Measurements from ENCODE around the gene NFATC2. TPM values are rescaled to one million over a fixed set of nuclear protein-coding genes. Genes with fewer than 3 reads are reported as not detected.

Gene NFATC2
- total RNA-seq, 2 experiments from 2014 or later, result 32.5 to 33.2 TPM

DNA sequence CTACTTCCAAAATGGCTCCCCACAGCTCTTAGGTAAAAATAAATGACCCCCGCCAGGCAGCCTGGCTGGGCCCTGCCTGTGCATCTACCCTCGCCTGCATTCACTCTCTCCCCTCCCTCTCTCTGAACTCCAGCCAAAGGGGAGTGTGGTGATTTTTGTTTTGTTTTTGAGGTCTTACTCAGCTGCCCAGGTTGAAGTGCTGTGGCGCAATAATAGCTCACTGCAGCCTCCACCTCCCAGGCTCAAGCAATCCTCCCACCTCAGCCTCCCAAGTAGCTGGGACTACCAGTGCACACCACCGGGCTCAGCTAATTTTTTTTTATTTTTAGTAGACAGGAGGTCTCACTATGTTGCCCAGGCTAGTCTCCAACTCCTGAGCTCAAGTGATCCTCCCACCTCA, 15.8 kb downstream of the NFATC2 start:
- Histone ChIP-seq H3K9me3 (ENCODE audit: control insufficient read depth in 1 of 2, insufficient read depth in 1 of 2, low read length in 2 of 2) (no peaks in the 10 kb centered on the region), H3K27ac (ENCODE audit: low read depth in 1 of 2, low read length in 2 of 2) (peak overlapping the region in 1 of 2 donors; percentile 46), H3K4me3 (ENCODE audit: low read length) (no peak overlapping the region), H3K27me3 (ENCODE audit: control insufficient read depth in 1 of 2, insufficient read depth in 2 of 2, low read length in 2 of 2) (no peaks in the 10 kb centered on the region), H3K36me3 (ENCODE audit: insufficient read depth, low read length) (peaks cover 26% of the 10 kb centered on the region), H3K4me1 (ENCODE audit: insufficient read depth, low read length) (peaks cover 78% of the 10 kb centered on the region)
- ChIA-PET POLR2A (interaction anchor here (1.4 to 1.7 kb wide), 3 partner anchors 12 to 14 kb away, joined by 4 read pairs; no protein-coding TSS in a partner anchor), CTCF (interaction anchor here (1.9 kb wide), 1 partner anchor 26 kb away, joined by 6 read pairs; no protein-coding TSS in a partner anchor)
- H3K9me3 Mint-ChIP-seq, result no peaks in the 10 kb centered on the region
- intact Hi-C loops (cut with DNase I, micrococcal nuclease), result no loop called here
- H3K4me1 Mint-ChIP-seq (ENCODE audit: low read depth), result peaks cover 86% of the 10 kb centered on the region
- H3K27ac Mint-ChIP-seq, result peak overlapping the region; percentile 88
- TF ChIP-seq CTCF (IDR thresholded peaks at IDR 0.05), result no peak
- DNase-seq (no peak), ATAC-seq (ENCODE audit: poor library complexity) (no peak)
- H3K27me3 Mint-ChIP-seq, result no peaks in the 10 kb centered on the region
- H3K36me3 Mint-ChIP-seq (ENCODE audit: low read depth), result peaks cover 35% of the 10 kb centered on the region
- no peak overlapping the region for H3K4me3 Mint-ChIP-seq

DNA sequence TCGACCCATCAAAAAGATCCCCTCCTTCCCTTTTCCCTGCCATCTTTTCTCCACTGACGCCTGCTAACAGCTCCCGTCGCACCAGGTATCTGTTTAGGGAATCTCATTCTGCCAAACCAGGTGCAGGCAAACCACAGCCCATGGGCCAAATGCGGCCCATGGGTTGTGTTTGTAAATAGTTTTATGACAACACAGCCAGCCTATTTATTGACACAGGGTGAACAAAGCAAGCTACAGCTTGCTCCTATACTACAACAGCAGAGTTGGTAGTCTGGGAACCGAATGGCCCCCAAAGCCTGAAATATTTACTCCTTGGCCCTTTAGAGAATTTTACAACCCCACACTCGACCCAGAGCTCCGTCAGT, 16.4 kb downstream of the NFATC2 start:
- H3K4me3 Mint-ChIP-seq, result peak overlapping the region; percentile 77
- peak overlapping the region; percentile 88 for H3K27ac Mint-ChIP-seq
- H3K4me1 Mint-ChIP-seq (ENCODE audit: low read depth), result peaks cover 83% of the 10 kb centered on the region
- H3K27me3 Mint-ChIP-seq, result no peaks in the 10 kb centered on the region
- Histone ChIP-seq H3K27ac (ENCODE audit: low read depth in 1 of 2, low read length in 2 of 2) (peak overlapping the region; percentile 44 to 46), H3K4me1 (ENCODE audit: insufficient read depth, low read length) (peaks cover 72% of the 10 kb centered on the region), H3K4me3 (ENCODE audit: low read length) (peak overlapping the region; percentile 27), H3K27me3 (ENCODE audit: control insufficient read depth in 1 of 2, insufficient read depth in 2 of 2, low read length in 2 of 2) (no peaks in the 10 kb centered on the region), H3K36me3 (ENCODE audit: insufficient read depth, low read length) (peaks cover 28% of the 10 kb centered on the region), H3K9me3 (ENCODE audit: control insufficient read depth in 1 of 2, insufficient read depth in 1 of 2, low read length in 2 of 2) (no peaks in the 10 kb centered on the region)
- H3K36me3 Mint-ChIP-seq (ENCODE audit: low read depth), result peaks cover 39% of the 10 kb centered on the region
- ATAC-seq (ENCODE audit: poor library complexity) (no peak), DNase-seq (no peak)
- H3K9me3 Mint-ChIP-seq, result no peaks in the 10 kb centered on the region
- POLR2A ChIA-PET, result interaction anchor here (0.6 to 1.6 kb wide), 5 partner anchors 8 to 32 kb away, joined by 3 to 10 read pairs (median 4); no protein-coding TSS in a partner anchor
- CTCF ChIA-PET, result interaction anchor here (1.9 kb wide), 1 partner anchor 25 kb away, joined by 6 read pairs; no protein-coding TSS in a partner anchor
- no peak for TF ChIP-seq CTCF (IDR thresholded peaks at IDR 0.05)
- intact Hi-C loops (cut with DNase I, micrococcal nuclease), result no loop called here

DNA sequence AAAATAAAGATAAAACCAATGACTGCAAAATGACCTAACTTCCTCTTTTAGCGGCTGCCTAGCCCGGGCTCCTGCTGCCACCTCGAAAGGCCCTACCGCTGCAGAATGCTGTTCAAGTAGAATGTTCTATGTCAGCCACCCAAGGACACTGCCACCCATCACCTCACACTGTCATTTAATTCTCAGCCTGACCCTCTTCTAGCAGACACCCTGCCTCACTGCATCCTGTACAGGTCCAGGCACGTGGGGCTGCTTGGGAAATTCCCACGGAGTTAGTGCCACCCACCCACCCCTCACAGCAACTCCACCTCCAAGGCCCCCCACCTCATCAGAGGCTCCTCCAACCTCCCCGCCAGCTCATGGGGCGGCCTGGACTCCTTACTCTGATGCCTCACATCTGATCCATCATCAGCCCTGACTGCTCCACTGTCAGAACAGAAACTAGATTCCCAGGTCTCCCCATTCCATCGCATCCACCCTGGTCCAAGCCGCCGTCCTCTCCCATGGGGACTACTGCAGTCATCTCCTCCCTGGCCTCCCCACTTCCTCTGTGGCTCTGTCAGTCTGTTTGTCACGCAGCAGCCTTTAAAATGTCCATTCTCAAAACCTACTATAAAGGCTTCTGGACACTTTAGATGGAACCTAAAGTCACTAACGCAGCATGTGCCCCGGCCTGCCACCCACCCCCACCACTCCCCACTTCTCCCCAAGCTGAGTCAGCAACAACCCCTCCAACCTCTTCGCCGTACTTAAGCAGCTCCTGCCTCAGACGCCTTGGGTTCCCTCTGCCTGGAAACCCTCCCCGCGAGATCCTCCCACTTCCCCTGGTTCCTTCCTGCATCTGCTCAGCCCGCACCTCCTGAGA, 17.0 kb downstream of the NFATC2 start:
- H3K9me3 ChIP-seq (ENCODE audit: control insufficient read depth in 1 of 2, insufficient read depth in 1 of 2, low read length in 2 of 2), result no peaks in the 10 kb centered on the region
- H3K36me3 Mint-ChIP-seq (ENCODE audit: low read depth), result peaks cover 44% of the 10 kb centered on the region
- DNase-seq (peak in 8 of 14 experiments; percentile 22 to 78 (median 40)), ATAC-seq (ENCODE audit: poor library complexity) (peak; percentile 32)
- H3K27me3 ChIP-seq (ENCODE audit: control insufficient read depth in 1 of 2, insufficient read depth in 2 of 2, low read length in 2 of 2), result no peaks in the 10 kb centered on the region
- H3K4me1 ChIP-seq (ENCODE audit: insufficient read depth, low read length), result peaks cover 66% of the 10 kb centered on the region
- H3K4me3 Mint-ChIP-seq, result peak overlapping the region; percentile 77
- intact Hi-C loops (cut with DNase I, micrococcal nuclease), result no loop called here
- H3K4me3 ChIP-seq (ENCODE audit: low read length), result peak overlapping the region; percentile 27
- POLR2A ChIA-PET, result interaction anchor here (0.6 to 1.6 kb wide), 4 partner anchors 8 to 31 kb away, joined by 3 to 10 read pairs (median 4); no protein-coding TSS in a partner anchor
- H3K27ac Mint-ChIP-seq, result peak overlapping the region; percentile 88
- H3K4me1 Mint-ChIP-seq (ENCODE audit: low read depth), result peaks cover 77% of the 10 kb centered on the region
- H3K9me3 Mint-ChIP-seq, result no peaks in the 10 kb centered on the region
- TF ChIP-seq CTCF (IDR thresholded peaks at IDR 0.05), result no peak
- CTCF ChIA-PET, result interaction anchor here (0.6 to 1.9 kb wide), 2 partner anchors 24 to 45 kb away, joined by 3 to 6 read pairs; no protein-coding TSS in a partner anchor
- H3K36me3 ChIP-seq (ENCODE audit: insufficient read depth, low read length), result peaks cover 28% of the 10 kb centered on the region
- peak overlapping the region; percentile 44 to 52 for H3K27ac ChIP-seq (ENCODE audit: low read depth in 1 of 2, low read length in 2 of 2)
- no peaks in the 10 kb centered on the region for H3K27me3 Mint-ChIP-seq
